HG03066 (cell line): ENCODE results near the gene TAF3.

Experiments used
- ATAC-seq: cut with Tn5 transposase; IDR thresholded peaks from one replicate; pipeline ENCODE4 v1.9.1; 2021; ENCODE audit warnings: low read depth; ENCODE audit not compliant: unreplicated experiment

The TAF3 gene

DNA sequence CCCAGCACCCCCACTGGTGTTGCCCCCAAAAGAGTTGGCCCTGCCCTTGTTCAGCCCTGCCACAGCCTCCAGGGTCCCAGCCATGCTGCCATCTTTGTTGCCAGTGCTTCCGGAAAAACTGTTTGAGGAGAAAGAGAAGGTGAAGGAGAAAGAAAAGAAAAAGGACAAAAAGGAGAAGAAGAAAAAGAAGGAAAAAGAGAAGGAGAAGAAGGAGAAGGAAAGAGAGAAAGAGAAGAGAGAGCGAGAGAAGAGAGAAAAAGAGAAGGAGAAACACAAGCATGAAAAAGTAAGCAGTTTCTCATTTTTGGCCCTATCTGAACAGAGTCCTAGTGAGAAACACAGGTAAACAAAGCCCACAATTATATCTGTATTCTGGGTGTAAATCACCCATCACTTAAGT is 147.2 kb downstream of the TAF3 start:
- no peak for ATAC-seq

DNA sequence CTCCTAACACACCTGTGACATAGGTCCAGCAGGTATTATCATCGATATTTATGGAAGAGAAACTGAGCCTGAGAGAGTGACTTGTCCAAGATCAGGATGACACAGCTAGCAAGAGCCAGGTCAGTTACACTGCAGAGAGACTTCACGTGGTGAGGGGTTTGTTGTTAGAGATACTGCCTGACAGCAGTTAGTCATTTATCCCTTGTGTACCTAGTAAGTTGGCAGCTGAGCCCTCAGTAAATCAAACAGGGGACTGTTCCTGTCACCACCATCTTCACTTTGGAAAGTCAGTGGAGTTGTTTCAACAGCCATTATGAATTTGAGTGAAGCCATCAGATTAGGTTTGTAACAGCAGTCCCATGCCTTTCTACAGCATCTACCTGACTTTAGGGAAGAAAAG is 148.7 kb downstream of the TAF3 start:
- no peak for ATAC-seq

DNA sequence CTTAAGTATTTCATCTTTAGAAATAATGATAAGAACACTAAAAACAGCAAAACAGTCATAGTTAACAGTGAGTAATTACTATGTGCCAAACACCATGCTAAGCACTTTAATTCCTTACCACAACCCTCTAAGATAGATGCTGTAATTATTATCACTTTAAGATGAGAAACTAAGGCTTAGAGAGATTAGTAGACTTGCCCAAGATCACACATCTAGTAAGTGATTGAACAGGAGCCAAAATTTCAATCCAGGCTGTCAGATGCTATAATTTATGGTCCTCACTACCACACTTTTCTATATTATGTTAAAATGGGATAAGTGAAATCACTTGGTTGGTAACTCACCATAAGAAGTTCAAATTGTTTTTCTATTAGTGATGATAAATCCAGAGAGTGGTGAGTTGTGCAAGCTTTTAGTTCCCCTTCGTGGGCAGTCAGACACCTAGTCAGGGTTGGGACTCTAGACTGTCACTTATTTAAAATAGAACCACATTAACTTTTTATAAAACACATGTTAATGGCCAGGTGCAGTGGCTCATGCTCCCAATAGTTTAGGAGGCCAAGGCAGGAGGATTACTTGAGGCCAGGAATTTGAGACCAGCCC is 150.3 kb downstream of the TAF3 start:
- no peak for ATAC-seq

DNA sequence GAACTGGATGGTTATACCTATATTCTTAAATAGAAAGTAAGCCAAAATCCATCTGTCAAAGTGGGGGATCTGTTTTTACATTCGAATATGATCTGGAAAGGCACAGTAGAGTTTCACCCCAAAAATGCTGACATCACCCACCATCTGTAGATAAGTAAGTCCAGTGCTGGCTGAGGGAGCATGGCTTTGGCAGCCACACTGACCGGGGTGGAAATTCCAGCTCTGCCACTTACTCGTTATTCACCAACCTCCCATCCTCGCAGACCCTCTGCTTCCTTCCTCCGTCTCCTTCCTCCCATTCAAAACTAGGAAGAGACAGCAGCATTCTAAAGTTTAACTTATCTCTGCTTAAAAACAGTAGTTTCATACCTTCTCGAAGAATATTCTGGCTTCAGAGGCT is 151.3 kb downstream of the TAF3 start:
- no peak for ATAC-seq

DNA sequence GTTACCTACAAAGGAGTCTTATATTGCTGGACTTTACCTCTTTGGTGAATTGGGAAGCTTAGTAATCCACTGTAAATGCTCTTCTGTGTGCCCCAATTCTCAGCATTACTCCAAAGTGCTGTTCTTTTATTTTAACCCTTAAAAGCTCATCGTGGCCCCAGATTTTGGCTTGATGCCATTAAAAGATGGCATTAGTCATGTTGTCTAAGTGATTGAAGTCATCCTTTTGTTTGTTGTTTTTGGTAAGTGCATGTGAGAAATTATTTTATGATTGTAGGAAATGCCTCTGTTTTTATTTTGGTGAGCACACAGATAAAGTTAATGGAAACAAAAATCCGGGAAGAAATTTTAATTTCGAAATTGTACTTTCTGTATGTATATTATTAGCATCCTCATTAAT is 153.6 kb downstream of the TAF3 start:
- no peak for ATAC-seq

DNA sequence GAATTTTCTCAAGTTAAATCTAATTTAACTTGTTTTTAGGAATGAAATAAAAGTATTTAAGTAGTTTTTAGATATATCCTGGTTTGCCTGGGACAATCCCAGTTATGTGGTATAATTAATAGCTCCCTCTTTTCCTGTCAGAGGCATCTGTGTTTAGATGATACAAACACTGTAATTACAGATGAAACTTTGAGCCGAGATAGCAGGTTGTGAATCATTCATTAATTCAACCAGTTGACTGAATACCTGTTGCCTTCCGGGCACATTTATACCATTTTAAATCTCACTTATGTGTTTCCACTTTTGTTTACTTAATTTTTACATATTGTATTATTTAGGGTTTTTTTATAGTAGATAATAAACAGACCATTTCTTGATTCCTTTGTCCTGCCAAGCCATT is 154.1 kb downstream of the TAF3 start:
- no peak for ATAC-seq

DNA sequence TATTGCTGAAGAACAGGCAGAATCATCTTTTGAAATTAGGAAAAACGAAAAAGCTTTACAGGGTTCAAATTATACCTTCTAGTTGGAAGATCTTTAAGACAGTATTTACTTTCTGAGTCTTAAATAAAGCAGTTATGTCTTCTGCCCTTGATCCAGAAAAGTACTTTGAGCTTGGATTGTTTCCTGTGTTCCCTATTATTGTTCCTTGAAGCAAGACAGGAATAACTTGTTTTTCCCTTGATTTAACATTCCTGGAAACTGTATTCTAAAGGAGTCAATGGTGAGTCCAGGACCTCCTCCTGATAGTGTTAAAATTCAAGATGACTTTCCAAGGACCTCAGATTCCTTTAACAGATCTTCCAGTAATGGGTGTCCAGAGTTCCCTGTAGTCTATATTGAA is 161.9 kb downstream of the TAF3 start:
- ATAC-seq, result no peak

DNA sequence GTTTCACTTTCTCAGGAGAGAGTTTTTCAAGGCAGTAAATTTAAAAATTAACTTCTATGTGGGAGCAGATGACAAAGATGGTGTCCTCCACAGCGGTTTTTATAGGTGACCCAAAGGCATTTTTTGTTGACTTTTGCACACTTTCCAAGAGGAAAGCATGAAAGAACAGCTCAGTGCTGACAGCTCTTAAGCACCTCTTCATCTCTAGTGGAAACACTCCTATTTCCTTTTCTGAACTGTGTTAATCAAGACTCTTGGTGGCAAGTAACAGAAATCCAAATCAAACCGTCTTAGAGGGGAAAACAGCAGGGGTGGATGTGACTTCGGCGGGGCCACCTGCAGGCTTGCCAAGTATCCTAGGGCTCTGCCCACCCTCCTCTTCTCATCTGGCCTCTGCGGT is 164.4 kb downstream of the TAF3 start:
- ATAC-seq, result no peak

DNA sequence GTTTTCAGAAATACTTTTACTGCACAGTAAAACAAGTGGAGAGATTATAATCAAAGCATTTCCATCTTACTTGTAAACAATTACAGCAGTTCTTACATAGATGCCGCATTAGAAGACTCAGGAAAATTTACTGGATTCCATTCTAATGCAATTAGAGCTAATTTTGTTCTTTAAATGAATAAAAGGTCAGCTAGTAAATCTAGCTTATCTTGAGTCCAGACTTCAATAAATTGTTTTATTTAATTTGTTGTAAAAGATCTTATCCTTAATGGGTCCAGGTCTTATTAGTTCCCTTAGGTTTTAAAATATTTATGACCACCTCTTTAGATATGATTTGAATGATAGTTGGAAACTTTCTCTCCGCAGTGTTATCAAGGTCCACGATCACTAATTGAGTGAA is 166.0 kb downstream of the TAF3 start:
- ATAC-seq, result no peak

DNA sequence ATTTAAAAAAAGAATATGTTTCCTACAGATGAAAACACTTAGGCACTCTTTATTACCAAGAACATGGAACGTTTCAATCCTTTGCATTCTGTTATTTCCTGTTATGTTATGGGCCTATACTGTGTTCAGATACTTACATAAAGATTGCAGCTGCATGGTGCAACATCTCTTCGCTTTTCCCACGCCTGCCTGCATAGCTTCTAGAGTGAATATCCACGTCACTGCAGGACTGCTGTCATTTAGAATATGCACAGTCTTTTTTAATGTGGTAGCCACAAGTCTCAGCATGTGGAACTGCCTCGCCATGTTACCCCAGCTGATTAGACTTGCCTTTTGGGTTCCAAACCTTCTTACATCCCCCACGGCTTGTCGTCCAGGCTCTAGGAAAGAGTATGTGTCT is 166.6 kb downstream of the TAF3 start:
- ATAC-seq, result no peak

DNA sequence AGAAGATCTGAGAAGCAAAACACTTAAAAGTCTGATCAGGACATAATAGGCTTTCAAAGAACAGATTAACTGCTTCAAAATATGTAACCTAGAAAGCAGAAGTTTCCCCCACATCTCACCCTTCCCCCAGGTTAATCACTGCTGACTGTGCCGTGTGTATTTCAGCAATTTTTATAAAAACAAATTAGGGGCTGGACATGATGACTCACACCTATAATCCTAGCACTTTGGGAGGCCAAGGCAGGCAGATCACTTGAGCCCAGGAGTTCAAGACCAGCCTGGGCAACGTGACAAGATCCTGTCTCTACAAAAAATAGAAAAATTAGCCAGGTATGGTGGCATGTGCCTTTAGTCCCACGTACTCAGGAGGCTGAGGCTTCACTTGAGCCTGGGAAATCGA is 168.5 kb downstream of the TAF3 start:
- no peak for ATAC-seq

DNA sequence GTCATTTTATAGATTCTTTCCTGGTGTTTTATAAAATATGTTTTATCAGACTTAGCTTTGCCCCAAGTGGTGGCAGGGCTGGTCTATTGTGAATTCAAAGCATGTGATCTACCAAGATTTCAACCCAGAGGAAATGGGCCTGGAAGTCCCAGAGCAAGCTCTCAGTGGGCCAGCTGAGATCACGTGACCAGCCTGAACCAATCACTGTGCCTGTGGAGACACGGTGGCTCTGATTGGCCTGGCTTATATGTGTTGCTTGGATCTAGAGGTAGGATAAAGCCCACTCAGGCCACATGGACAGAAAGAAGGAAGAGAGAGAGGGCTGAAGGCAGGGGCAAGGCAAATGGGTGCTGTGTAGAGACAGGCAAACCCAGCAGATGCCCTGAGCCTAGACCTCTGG is 170.7 kb downstream of the TAF3 start:
- ATAC-seq, result no peak

DNA sequence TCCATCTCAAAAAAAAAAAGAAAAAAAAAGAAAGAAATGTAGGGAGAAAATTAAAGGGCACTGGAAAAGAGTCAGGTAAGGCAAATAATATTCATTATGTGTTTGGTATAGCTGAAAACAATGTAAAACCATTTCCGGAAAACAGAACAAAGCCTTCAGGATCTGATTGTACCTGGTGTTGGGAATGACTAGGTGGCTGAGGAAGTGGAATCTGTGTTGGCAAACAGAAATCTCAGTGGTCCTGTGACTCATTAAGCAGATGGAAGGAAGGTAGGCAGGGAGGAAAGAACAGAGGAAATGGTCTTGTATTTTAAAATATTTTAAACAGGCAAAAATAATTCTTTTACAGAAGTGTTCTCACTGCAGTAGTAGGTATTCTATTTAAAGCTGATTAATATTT is 180.5 kb downstream of the TAF3 start:
- ATAC-seq, result no peak

DNA sequence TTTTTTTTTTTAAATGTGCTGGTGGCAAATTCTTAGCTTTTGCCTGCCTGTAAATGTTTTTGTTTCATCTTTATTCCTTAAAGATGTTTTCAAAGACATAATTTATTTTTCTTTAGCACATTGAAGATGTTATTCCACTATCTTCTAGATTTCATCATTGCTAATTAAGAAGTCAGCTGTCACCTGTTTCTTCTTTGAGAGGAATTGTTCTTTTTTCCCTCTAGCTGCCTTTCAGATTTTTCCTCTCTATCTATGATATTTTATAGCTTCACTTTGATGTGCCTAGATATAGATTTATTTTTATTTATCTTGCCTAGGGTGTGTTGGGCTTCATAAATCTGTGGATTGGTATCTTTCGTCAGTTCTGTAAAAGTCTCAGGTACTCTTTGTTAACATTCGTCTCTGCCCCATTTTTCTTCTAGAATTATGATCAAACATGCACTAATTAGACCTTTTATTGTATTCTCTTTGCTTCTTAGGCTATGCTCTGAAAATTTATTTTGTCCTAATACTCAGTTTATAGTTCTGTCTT is 186.2 kb downstream of the TAF3 start:
- no peak for ATAC-seq

DNA sequence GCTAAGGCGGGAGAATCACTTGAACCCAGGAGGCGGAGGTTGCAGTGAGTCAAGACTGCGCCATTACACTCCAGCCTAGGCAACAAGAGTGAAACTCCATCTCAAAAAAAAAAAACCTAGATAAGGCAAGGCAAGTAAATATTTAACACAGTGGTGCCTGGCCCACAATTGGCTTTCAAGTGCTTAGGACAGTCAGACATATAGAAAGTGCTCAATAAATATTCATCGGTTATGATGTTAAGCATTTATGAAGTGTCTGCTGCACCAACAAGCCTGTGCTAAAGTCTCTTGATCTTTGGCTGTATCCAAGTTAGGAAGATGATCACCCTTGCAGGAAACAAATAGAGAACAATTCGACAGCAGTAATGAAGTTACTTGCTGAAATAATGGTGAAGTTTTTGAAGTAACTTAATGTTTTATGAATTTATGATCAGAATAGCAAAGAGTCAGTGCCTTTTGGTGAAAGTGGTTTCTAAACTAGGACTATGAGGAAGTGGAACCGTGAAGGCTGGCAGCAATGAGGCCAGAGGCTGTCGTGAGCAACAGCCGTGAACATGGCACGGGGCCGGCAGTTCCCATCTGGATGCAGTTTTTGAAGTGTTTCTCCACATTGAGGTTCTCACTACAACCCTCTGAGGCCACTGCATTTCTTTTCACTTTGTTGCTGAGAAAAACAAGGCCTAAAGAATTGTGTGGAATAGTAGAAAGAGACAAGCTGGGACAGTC is 188.1 kb downstream of the TAF3 start:
- ATAC-seq, result no peak

DNA sequence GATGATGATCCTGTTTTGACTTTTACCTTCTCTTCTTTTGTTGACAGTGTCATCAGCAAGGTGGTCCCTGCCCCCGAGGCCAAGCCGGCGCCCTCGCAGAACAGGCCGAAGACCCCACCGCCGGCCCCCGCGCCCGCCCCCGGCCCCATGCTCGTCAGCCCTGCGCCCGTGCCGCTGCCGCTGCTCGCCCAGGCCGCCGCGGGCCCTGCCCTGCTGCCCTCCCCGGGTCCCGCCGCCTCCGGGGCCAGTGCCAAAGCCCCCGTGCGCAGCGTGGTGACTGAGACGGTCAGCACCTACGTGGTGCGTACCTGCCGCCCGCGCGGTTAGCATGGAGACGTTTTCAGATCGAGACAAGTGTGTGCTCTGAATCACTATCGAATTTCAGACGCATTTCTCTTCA is 190.7 kb downstream of the TAF3 start:
- no peak for ATAC-seq

DNA sequence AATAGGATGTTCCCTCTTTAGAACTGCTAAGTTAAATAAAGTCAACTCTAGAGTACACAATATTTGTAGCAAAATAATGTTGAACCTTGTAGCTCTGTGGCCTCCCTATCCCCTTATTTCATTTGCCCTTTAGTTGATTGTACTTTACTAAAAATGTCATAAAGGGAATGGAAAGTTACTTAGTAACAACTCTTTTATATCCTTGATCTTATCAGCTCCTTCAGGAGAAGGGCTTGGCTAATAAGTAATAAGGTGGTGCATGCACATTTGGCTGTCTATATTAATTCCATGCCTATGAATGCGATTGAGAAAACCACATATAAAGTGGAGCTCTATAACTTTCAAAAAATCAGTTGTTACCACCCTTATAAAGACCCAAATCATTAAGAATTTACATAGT is 194.7 kb downstream of the TAF3 start:
- no peak for ATAC-seq

DNA sequence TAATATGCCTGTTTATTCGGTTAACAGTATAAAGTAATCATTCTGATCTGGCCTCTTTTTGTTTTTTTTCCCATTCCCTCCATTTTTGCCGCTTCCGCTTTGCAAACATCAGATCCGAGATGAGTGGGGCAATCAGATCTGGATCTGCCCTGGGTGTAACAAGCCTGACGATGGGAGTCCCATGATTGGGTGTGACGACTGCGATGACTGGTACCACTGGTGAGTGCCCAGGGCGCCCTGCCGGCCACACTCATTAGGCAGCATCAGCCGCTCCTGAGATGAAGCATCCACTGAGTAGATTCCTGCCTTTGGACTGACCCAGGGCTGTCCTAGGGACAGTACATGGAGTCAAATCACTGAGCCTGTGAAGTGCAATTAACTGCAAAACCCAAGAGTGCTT is 195.3 kb downstream of the TAF3 start:
- no peak for ATAC-seq

DNA sequence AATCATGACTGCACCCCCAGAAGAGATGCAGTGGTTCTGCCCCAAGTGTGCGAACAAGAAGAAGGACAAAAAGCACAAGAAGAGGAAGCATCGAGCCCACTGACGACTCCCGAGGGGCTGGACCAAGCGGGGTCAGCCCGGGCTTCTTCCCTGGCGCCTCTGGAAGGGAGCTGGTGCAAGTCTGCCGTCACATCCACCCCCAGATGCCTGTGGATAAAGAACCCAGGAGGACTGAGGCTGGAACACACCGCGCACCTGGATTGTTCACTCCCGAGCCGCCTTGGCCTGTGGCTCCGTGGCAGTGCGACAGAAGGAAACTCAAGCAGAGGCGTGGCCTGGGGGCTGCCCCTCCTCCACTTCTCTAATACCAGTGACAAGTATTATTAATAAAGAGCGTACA is 196.3 kb downstream of the TAF3 start:
- ATAC-seq, result no peak

DNA sequence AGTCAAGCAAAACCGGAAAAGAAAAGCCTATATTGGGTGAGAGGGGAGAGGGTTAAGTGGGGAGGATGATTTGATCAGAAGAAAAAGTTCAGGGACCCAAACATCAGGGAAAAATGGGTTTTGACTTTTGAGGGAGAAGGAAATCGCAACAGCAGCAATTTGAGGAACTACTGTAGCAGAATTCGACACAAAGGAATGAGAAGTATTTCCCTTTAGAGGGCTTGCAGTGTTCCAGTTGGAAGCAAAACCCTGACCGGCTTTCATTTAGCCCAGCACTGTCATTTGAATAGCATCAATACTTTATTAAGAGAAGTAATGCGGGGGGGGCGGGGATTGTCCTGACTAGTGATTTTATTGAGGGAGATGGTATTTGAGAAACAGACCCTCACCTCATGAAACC is 199.0 kb downstream of the TAF3 start:
- no peak for ATAC-seq

DNA sequence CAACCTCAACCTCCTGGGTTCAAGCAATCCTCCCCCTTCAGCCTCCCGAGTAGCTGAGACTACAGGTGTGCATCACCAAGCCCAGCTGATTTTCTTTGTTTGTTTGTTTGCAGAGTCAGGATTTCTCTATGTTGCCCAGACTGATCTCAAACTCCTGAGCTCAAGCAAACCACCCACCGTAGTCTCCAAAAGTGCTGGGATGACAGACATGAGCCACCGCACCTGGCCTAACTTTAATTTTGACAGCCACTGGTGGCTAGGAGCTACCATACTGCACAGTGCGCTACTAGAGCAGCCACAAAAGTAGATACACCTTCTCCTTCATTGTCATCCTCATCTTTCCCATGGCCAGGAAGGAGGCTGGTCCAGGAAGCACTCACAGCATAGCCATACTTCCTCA is 205.0 kb downstream of the TAF3 start:
- ATAC-seq, result no peak

DNA sequence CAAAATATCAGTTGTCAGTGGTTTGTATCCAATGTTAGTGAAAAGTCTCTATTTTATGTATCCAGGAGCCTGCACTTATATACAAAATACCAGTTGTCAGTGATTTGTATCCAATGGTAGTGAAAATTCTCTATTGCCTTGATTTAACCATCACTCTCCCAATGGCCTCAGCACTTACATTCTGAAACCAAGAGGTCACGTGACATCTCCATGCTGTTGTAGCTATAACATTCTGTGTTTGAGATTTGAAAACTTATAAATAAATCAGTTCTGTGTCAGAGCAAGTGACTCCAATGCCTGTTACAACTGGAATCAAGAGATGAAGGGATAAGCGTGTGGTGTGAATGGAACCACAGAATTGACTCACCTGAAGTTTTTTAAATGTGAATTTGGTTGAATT is 205.5 kb downstream of the TAF3 start:
- no peak for ATAC-seq
